Caki2 (cell line): Measurements from ENCODE around the gene HRCT1. TPM values are rescaled to one million over a fixed set of nuclear protein-coding genes. Genes with fewer than 3 reads are reported as not detected.
"Not testable (repeated sequence)": the region's sequence is repeated elsewhere in the genome, so short reads cannot be mapped to it uniquely, and the experiment has no call there.

Source experiments
- DNase-seq: peaks from one replicate; pipeline ENCODE4 v3.0.0-alpha.2; 2015; ENCODE audit warnings: low read depth
- in situ Hi-C: cut with HindIII; loops from 2 replicates; pipeline ENCODE4 v1.10.0; 2016; ENCODE audit warnings: low sequenced_read_pairs, low pct_unique_long_range_greater_than_20kb, mixed read lengths
- total RNA-seq: library from RNA; depleted of rRNA; stranded (reverse); fragments of >200 nt; shearing (Covaris generic); gene quantifications from 2 replicates; pipeline ENCODE4 v1.2.3, GENCODE V29; 2014; ENCODE audit warnings: low replicate concordance

HRCT1 gene
- total RNA-seq, 1 experiment from 2014 or later, result 26.7 TPM

DNA sequence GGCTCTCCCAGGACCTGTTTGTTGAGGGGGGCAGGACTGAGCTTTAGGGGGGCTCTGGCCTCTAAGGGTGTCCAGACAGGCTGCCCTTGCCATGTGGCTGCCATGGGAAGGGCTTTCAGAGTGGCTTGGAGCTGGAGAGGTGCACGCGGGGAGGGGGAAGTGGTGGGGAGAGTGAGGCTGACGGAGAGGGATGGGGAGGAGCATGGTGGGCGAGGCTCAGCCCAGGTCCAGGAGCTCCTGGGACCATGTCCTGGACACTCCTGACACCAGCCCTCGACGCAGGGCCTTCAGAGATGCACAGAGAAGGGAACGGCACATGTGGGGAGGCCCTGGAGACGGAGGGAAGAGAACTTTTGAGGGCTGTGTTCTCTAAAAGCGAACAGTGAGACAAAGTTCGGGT lies 5.7 kb downstream of the HRCT1 start:
- DNase-seq, result no peak
- in situ Hi-C loops, result no loop called here

DNA sequence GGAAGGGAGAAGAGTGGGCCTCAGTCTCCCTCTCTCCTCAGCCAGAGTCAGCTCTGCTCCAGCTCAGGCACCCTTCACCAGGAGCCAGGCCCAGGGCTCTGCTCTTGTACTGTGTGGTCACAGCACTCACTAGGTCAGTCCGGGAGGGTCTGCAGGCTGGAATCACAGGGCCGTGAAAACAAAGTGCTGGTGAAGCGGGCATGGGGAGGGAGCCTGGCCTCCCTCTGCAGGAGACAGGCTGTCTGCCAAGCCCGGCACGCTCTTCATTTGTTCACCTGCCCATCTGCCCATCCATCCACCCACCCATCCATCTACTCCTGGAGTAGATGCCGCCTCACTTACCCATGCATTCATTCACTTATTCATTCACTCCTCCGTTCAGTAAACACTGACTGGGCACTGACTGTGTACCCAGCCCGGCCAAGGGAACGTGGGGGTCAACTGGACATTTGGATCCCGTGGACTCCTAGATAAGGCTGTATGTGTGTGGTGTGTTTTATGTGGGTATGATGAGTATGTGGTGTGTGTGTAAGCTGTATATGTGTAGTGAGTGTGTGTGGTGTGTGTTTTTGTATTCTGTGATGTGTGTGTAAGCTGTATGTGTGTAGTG lies 6.9 kb downstream of the HRCT1 start:
- in situ Hi-C loops, result no loop called here
- no peak for DNase-seq

DNA sequence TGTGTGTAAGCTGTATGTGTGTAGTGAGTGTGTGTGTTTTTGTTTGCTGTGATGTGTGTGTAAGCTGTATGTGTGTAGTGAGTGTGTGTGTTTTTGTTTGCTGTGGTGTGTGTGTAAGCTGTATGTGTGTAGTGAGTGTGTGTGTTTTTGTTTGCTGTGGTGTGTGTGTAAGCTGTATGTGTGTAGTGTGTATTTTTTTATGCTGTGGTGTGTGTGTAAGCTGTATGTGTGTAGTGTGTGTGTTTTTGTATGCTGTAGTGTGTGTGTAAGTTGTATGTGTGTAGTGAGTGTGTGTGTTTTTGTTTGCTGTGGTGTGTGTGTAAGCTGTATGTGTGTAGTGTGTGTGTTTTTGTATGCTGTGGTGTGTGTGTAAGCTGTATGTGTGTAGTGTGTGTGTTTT lies 7.4 kb downstream of the HRCT1 start:
- DNase-seq, in situ Hi-C loops: not testable (repeated sequence)

DNA sequence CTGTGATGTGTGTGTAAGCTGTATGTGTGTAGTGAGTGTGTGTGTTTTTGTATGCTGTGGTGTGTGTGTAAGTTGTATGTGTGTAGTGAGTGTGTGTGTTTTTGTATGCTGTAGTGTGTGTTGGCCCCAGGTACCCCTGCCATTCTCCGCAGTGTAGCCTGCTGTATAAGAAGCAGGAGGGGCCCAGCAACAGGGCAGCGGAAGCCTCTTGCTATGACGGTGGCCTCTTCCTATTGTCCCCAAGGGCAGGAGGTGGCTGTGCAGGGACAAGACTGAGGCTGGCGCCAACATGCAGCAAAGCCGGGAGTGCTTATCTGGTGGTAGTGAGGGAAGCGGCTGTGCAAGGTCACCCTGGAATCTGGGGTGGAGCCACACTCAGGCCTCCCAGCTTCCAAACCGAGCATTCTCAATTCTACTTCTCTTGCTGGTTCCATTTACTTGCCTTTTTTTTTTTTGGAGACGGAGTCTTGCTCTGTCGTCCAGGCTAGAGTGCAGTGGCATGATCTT lies 8.4 kb downstream of the HRCT1 start:
- in situ Hi-C loops, result no loop called here
- peak; percentile 37 for DNase-seq

DNA sequence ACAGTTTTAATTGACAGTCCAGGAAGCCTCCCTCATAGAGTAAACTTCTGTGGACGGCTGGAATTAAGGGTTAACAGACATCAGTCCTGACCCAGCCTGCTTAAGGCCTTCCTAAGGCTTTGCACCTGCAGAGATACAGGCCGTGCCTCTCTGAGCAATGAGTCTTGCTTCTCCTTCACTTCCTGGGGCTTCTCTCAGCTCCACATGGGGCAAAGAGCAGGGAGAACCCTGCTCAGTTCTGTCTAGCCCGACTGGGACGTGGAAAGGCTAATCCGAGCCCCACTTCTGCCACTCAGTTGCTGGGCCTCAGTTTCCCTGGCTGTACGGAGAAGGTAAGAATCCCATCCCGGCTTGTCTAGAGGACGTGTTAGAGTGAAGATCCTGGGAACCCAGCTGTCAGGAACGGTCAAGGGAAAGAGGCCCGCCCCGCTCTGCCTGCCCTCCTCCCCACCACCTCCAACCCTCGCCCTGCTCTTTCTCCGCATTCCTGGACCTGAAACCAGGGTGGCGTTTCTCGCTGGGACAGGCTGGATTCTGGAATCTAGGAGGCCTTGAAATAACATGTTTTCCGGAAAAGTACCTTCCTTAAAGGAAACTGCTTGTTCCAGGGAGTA lies 9.8 kb downstream of the HRCT1 start:
- in situ Hi-C loops, result no loop called here
- no peak for DNase-seq

DNA sequence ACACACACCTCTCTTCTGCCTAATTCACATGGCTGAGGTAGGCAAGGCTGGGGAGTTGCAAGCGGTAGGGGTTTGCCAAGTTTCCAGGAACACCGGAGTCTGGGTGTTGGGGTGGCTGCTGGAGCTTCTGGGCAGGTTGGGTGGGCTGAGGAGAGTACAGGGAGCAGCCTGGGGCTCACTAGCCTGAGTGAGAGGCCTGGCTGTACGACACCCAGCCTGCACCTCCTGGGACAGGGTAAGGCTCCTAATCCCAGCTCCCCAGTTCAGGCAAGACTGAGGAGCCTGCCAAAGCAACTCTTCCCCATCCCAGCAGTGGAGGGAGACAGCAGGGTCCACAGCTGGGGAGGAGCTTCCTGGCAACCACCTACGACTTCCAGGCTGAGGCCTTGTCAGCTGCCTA lies 11.3 kb downstream of the HRCT1 start:
- in situ Hi-C loops, result no loop called here
- DNase-seq, result no peak

DNA sequence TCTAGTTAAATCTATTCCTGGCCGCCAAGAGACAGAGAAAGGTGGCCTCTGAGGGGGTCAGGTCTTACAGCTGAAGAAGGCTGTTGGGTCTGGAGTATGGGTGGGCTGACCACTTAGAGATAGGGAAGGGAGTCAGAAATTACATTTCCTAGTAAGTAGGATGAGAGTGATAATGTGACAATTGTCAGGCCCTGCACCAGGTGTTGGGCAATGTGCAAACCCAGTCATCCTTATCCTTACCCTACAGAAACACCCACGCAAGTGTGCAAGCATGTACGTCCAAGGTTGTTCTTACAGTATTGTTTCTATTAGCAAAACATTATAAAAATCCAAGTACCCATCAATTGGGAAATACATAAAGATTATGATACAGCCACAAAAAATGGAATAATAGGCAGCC lies 12.8 kb downstream of the HRCT1 start:
- no peak for DNase-seq
- in situ Hi-C loops, result no loop called here

DNA sequence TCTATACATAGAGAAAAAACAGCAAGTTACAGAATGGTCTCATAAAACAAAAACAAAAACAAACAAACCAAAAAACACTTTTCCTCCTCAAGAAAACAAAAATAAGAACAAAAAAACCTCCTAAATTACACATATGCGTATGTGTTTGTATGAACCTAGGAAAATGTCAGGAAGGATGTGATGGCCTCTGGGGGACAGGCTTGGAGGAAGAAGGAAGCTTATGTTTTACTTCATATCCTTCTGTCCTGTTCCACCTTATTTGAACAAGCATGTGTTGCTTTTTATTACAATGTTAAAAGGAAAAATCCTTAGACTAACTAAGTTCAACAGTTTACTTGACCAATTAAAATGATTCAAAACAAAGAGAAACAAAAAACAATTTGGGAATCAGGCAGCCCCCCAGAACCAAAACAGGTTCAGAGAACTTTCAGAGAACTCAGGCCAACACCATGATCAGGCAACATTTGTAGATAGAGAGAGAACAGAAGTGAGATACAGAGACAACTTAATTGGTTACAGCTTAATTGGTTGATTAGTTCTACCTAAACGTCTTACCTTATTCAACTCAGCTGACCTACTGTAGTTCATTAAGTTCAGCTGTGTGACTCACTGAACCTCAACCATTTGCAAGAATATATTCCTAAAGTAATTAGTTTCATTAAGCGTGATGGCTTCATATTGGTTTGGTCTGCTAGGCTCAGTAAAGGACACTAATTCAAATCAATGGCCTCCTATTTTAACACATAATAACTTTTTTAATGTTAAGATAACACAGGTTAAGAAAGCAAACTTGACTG lies 13.4 kb downstream of the HRCT1 start:
- in situ Hi-C loops, result no loop called here

DNA sequence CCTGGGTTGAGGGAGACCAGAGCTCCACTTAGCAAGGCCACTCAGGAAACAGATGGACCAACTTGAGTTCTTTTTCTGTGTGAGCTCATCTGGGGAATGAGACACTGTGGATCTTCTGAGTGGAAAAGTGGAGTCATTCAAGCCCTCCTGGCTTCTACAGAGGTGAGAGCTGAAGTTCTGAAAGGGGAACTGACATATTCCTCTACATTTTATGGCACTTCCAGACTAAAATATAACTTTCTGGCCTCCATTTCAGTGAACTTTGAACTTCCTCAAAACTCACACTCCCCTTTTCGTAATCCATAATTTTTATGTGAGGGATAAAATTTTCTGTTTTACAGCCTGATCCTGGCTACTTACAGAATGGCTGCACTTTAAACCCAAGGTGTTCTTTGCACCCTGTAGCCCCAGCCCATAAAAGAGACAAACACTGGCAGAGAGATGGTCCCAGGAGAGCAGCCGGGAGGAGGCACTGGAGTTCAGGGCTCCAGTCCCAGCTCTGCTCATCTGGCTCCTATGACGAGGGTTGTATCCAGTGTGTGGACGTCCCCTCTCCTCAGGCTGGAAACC lies 14.1 kb downstream of the HRCT1 start:
- in situ Hi-C loops, result no loop called here
- no peak for DNase-seq

More for the DNA sequence above, 13.4 kb downstream of the HRCT1 start:
- DNase-seq, result no peak

DNA sequence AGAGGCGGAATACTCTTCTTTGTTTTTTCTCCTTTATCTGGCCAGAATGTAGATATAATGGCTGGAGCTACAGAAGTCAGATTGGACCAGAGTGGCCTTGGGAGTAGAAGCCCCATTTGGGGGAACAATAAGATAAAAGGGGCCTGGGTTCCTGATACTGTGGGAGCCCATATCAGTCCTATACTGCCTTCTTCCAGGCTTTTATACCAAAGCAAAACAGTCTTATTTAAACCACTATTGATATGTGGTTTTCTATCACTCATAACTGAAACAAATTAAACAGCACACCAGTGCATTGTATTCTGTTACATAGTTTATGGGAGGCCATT lies 17.6 kb downstream of the HRCT1 start:
- no peak for DNase-seq
- in situ Hi-C loops, result no loop called here

DNA sequence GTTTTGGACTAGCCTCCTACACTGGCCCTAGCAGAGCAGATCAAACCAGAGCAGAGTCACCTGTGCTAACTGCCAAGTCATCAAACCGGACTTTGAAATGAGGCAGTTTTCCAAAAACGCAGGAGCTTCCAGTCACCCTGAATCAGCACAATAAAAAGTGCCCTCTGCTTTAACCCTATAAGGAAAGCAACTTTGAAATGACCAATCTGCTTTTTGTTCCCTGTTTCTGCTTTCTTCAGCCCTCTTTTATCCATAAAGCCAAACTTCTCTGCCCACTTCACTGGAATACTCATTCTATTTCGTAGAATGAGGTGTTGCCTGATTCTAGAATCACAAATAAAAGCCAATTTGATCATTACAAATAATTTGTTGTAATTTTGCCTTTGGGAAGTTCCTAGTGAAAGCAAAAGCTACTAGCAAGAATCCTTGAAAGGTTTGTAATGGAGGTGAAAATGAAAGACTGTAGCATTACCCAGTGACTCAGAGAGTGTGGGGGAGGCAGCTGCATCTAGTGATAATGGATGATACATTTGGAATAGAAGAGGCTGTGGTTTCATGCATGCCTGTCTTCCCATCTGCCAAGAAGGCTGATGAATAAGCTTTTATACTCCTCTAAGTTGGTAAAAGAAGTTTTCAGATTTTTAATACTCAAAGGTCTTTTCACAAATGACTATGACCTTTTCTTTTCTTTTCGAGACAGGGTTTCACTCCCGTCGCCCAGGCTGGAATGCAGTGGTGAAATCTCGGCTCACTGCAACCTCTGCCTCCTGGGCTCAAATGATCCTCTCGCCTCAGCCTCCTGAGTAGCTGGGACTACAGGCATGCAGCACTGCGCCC lies 18.1 kb downstream of the HRCT1 start:
- in situ Hi-C loops, result no loop called here
- DNase-seq, result peak; percentile 92

DNA sequence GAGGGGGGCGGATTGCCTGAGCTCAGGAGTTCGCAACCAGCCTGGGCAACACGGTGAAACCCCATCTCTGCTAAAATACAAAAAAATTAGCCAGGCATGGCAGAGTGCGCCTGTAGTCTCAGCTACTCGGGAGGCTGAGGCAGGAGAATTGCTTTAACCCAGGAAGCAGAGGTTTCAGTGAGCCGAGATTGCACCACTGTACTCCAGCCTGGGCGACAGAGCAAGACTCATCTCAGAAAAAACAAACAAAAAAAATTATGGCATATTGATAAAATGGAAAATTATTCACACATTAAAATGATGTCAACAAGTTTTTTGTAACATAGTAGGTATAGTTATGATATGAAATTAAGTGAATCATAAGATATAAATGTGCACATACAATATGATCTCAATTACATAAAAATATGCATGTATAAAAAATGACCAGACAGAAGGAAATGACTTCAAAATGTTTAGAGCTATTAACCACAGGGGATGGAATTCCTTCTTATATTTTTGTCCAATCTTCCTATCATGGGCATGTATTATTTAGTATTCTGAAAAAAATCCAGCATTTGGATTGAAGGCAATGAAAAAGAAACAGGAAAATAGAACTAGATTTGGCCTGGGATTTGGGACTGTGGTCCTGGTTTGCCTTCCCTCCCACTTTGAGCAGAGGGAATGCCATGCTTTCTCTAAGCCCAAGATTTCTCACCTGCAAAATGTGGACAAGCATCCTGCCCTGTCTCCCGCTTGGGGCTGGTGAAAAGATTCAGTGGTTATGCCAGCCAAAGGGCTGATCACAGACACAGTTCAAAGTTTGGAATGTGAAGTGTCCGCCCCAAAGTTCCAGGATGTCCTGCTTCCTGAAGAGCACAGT lies 22.8 kb downstream of the HRCT1 start:
- no peak for DNase-seq
- in situ Hi-C loops, result no loop called here

DNA sequence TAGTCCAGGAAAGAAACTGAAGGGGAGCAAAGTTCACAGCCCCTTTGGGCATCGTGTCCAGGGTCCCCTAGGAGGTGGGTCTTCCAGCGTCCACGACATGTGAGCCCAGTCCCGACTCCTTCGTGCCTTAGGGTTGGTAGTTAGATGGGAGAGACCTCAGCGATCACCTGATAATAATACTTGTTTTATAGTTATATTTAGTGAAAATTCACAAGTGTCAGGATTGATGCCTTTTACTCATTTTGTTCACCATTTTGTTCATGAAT lies 23.4 kb downstream of the HRCT1 start:
- in situ Hi-C loops, result no loop called here
- no peak for DNase-seq

DNA sequence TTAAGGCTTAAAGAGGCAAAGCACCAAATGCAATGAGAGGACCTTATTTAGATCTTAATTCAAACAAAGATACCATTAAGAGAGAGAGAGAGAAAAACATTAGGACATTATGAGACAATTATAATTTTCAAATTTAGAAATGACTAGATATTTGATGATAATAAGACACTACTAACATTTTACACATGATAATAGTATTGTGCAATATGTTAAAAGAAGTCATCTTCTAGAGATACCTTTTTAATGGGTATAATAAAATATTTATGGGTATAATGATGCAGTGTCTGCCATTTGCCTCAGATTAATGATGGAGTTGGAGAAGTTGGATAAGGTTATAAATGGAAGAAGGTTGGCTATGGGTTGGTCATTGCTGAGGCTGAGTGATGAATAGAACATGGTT lies 24.5 kb downstream of the HRCT1 start:
- DNase-seq, result no peak
- in situ Hi-C loops, result no loop called here

DNA sequence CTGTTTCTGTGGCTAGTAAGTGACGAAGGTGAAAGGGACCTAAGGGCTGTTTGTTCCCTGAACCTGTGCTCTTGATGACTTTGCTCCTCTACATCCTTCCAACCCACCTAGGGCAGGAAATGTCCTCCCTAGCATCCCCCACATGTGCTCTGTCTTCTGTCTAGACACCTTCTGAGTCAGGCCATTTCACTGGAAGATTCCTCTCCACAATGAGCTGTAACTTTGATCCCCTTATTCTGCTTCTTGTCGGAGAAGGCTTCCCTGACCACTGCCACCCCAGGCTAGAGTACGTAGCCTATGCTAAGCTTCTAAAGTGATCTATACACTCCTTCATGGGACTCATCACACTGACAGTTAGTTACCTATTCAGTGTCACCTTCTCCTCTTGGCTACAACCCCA lies 25.0 kb downstream of the HRCT1 start:
- DNase-seq, result no peak
- in situ Hi-C loops, result no loop called here

DNA sequence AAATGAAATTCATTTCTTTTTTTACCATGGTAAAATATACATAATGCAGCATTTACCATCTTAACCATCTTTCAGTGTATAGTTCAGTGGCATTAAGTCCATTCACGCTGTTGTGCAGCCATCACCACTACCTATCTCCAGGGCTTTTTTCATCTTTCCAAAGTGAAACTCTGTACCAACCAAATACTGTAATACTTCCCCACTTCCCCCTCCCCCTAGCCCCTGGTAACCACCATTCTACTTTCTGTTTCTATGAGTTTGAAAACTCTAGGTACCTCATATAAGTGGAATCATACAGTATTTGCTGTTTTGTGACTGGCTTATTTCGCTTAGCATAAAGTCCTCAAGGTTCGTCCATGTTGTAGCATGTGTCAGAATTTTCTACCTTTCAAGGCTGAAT lies 26.7 kb downstream of the HRCT1 start:
- no peak for DNase-seq
- in situ Hi-C loops, result no loop called here

DNA sequence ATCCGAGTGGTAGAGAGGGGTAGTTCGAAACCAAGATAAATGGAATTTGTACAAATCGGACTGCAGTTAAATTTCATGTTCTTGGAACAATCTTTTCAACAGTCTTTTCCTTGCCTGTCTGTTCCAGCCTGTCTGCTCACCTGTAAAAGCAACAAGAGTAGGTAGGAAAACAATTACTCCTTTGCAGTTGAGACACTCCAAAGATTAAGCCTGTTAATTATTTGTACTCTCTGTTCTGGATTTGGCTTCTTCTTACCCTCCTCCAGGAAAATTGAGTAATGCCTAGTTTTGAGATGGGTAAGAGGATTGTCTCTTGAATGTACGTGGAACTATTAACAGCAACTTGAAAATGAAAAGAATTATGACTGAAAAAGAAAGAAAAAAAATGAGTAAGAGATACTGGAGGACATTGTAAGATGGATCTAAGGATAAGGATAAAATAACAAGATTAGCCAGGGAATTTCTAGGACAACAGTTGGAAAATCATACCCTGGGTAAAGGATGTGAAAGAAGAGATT lies 27.6 kb downstream of the HRCT1 start:
- in situ Hi-C loops, result no loop called here
- DNase-seq, result no peak

DNA sequence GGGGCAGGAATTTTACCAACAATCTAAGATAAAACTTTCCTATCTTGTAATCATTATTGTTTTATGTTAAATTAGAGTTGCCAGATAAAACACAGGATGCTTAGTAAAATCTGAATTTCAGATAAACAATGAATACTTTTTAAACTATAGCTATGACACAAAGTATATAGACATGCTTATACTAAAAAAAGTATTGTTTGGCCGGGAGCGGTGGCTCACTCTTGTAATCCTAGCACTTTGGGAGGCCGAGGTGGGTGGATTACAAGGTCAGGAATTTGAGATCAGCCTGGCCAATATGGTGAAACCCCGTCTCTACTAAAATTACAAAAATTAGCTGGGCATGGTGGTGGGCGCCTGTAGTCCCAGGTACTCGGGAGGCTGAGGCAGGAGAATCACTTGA lies 28.1 kb downstream of the HRCT1 start:
- DNase-seq, in situ Hi-C loops: not testable (repeated sequence)
